Measurements from ENCODE around the gene GSTM2. TPM values are rescaled to one million over a fixed set of nuclear protein-coding genes. Genes with fewer than 3 reads are reported as not detected.
"Not testable (repeated sequence)": the region's sequence is repeated elsewhere in the genome, so short reads cannot be mapped to it uniquely, and the experiment has no call there.

GSTM2 gene
- total RNA-seq, 4 donors from 2014 or later, result 10.4 to 93.7 (median 42.2) TPM

- peaks cover 0 to 28% of the 10 kb centered on the region in 2 donors for H3K36me3 ChIP-seq
- H3K4me3 ChIP-seq, result no peak overlapping the region
- H3K27ac ChIP-seq, result no peak overlapping the region
- whole genome bisulfite sequencing, 2 donors (ENCODE audit: low coverage in 1 of 2), result 80% methylated on average over 2 of the region's 5 CpGs; no CpG with 5 or more reads in 1 of the 2 donors
- TF ChIP-seq EP300 (IDR thresholded peaks at IDR 0.05), result no peak
- TF ChIP-seq CTCF (IDR thresholded peaks at IDR 0.05), result no peak
- no peak for TF ChIP-seq POLR2AphosphoS5 (IDR thresholded peaks at IDR 0.05)
- TF ChIP-seq POLR2A (IDR thresholded peaks at IDR 0.05), result no peak
- peaks cover 0 to 18% (median 3%) of the 10 kb centered on the region in 3 donors for H3K4me1 ChIP-seq
- no peaks in the 10 kb centered on the region for H3K9me3 ChIP-seq
- no peak for ATAC-seq
- no peaks in the 10 kb centered on the region for H3K27me3 ChIP-seq
Measured at GRCh38 chr1:109671067-109671466, 3.2 kb downstream of the GSTM2 start.

GRCh38 chr1:109673861-109674260 lies 6.0 kb downstream of the GSTM2 start:
- WGBS, 2 donors (ENCODE audit: low coverage in 1 of 2), result 89% methylated on average over 1 of the region's 2 CpGs; no CpG with 5 or more reads in 1 of the 2 donors
- H3K27ac ChIP-seq, H3K4me1 ChIP-seq, H3K27me3 ChIP-seq, ATAC-seq, H3K4me3 ChIP-seq, H3K9me3 ChIP-seq: not testable (repeated sequence)
- peaks cover 0 to 28% of the 10 kb centered on the region in 2 donors for H3K36me3 ChIP-seq

GRCh38 chr1:109676683-109677381 lies 9.0 kb downstream of the GSTM2 start:
- not testable (repeated sequence) for H3K4me1 ChIP-seq, ATAC-seq, H3K27ac ChIP-seq, H3K9me3 ChIP-seq, H3K27me3 ChIP-seq, H3K4me3 ChIP-seq
- WGBS, 2 donors (ENCODE audit: low coverage in 1 of 2), result 79 to 82% methylated on average over 2 of the region's 3 CpGs
- peaks cover 0 to 17% of the 10 kb centered on the region in 2 donors for H3K36me3 ChIP-seq

GRCh38 chr1:109677459-109677858 lies 9.6 kb downstream of the GSTM2 start:
- no peak for ATAC-seq
- WGBS, 2 donors (ENCODE audit: low coverage in 1 of 2), result 59% methylated on average over 3 of the region's 3 CpGs
- H3K4me1 ChIP-seq, result no peaks in the 10 kb centered on the region

GRCh38 chr1:109678637-109679036 lies 10.8 kb downstream of the GSTM2 start:
- H3K4me1 ChIP-seq, H3K9me3 ChIP-seq, H3K27me3 ChIP-seq, ATAC-seq, H3K27ac ChIP-seq, H3K36me3 ChIP-seq, H3K4me3 ChIP-seq: not testable (repeated sequence)
- 74 to 100% methylated on average over 2 of the region's 2 CpGs for WGBS, 2 donors (ENCODE audit: low coverage in 1 of 2)

More at GRCh38 chr1:109677459-109677858, 9.6 kb downstream of the GSTM2 start:
- Histone ChIP-seq H3K4me3 (no peak overlapping the region), H3K27ac (no peak overlapping the region), H3K27me3 (no peaks in the 10 kb centered on the region), H3K9me3 (no peaks in the 10 kb centered on the region), H3K36me3 (peaks cover 0 to 15% of the 10 kb centered on the region in 2 donors)
- TF ChIP-seq EP300 (IDR thresholded peaks at IDR 0.05), result no peak
- no peak for TF ChIP-seq POLR2A (IDR thresholded peaks at IDR 0.05)
- no peak for TF ChIP-seq CTCF (IDR thresholded peaks at IDR 0.05)
- no peak for TF ChIP-seq POLR2AphosphoS5 (IDR thresholded peaks at IDR 0.05)

- not testable (repeated sequence) for H3K4me1 ChIP-seq, H3K27me3 ChIP-seq, H3K4me3 ChIP-seq, H3K9me3 ChIP-seq, H3K27ac ChIP-seq, ATAC-seq, H3K36me3 ChIP-seq
- WGBS, 2 donors (ENCODE audit: low coverage in 1 of 2), result 100% methylated on average over 2 of the region's 6 CpGs; no CpG with 5 or more reads in 1 of the 2 donors
Measured at GRCh38 chr1:109684777-109685176, 16.9 kb downstream of the GSTM2 start.

GRCh38 chr1:109685399-109685798 lies 17.5 kb downstream of the GSTM2 start:
- H3K4me3 ChIP-seq, ATAC-seq: not testable (repeated sequence)
- WGBS, 2 donors (ENCODE audit: low coverage in 1 of 2), result no CpG with 5 or more reads among the region's 1 CpG

GRCh38 chr1:109685890-109686289 lies 18.0 kb downstream of the GSTM2 start:
- not testable (repeated sequence) for H3K36me3 ChIP-seq, ATAC-seq, H3K4me3 ChIP-seq, H3K27ac ChIP-seq, H3K4me1 ChIP-seq, H3K9me3 ChIP-seq, H3K27me3 ChIP-seq
- WGBS, 2 donors (ENCODE audit: low coverage in 1 of 2), result no CpG with 5 or more reads among the region's 4 CpGs

More at GRCh38 chr1:109685399-109685798, 17.5 kb downstream of the GSTM2 start:
- not testable (repeated sequence) for H3K36me3 ChIP-seq, H3K4me1 ChIP-seq, H3K27ac ChIP-seq, H3K27me3 ChIP-seq, H3K9me3 ChIP-seq

- H3K4me1 ChIP-seq, H3K36me3 ChIP-seq, H3K4me3 ChIP-seq, ATAC-seq, H3K27me3 ChIP-seq, H3K9me3 ChIP-seq: not testable (repeated sequence)
- H3K27ac ChIP-seq, result peak overlapping the region in 1 of 4 donors; percentile 80
- WGBS, 2 donors (ENCODE audit: low coverage in 1 of 2), result no CpG with 5 or more reads among the region's 11 CpGs
Measured at GRCh38 chr1:109687109-109687508, 19.3 kb downstream of the GSTM2 start.
